Activated naive CD8-positive, alpha-beta T cell treated with anti-CD3 and anti-CD28 coated beads, Interleukin-2, amount 50 U/mL, for 16 hours (primary cell): Measurements from ENCODE around the gene ELOVL6.
"Not testable (repeated sequence)": the region's sequence is repeated elsewhere in the genome, so short reads cannot be mapped to it uniquely, and the experiment has no call there.

Experiments used
- DNase-seq: peaks from one replicate; pipeline ENCODE4 v3.0.0-alpha.2; 2020; ENCODE audit warnings: low read depth, low spot score

Gene ELOVL6

GRCh38 chr4:110075891-110076290 is 122.5 kb downstream of the ELOVL6 start:
- DNase-seq, result no peak

GRCh38 chr4:110075083-110075738 is 123.2 kb downstream of the ELOVL6 start:
- DNase-seq, result no peak

GRCh38 chr4:110074570-110074969 is 123.8 kb downstream of the ELOVL6 start:
- no peak for DNase-seq

GRCh38 chr4:110073053-110073845 is 125.2 kb downstream of the ELOVL6 start:
- no peak for DNase-seq

GRCh38 chr4:110071466-110071865 is 126.9 kb downstream of the ELOVL6 start:
- DNase-seq, result no peak

GRCh38 chr4:110068248-110068647 is 130.2 kb downstream of the ELOVL6 start:
- DNase-seq, result no peak

- no peak for DNase-seq
Observed at GRCh38 chr4:110064934-110065333, 133.5 kb downstream of the ELOVL6 start.

- DNase-seq, result no peak
Observed at GRCh38 chr4:110064295-110064694, 134.1 kb downstream of the ELOVL6 start.

- DNase-seq, result no peak
Observed at GRCh38 chr4:110062166-110062565, 136.2 kb downstream of the ELOVL6 start.

GRCh38 chr4:110061076-110061475 is 137.3 kb downstream of the ELOVL6 start:
- no peak for DNase-seq

GRCh38 chr4:110059556-110060191 is 138.7 kb downstream of the ELOVL6 start:
- no peak for DNase-seq

GRCh38 chr4:110058677-110059076 is 139.7 kb downstream of the ELOVL6 start:
- DNase-seq, result no peak

GRCh38 chr4:110055158-110055768 is 143.2 kb downstream of the ELOVL6 start:
- no peak for DNase-seq

GRCh38 chr4:110049951-110050925 is 148.2 kb downstream of the ELOVL6 start:
- DNase-seq, result no peak

GRCh38 chr4:110046588-110047049 is 151.8 kb downstream of the ELOVL6 start:
- DNase-seq, result no peak

- DNase-seq, result no peak
Observed at GRCh38 chr4:110042545-110043517, 155.6 kb downstream of the ELOVL6 start.

GRCh38 chr4:110041735-110042134 is 156.7 kb downstream of the ELOVL6 start:
- no peak for DNase-seq

- not testable (repeated sequence) for DNase-seq
Observed at GRCh38 chr4:110039164-110039563, 159.3 kb downstream of the ELOVL6 start.

- DNase-seq, result no peak
Observed at GRCh38 chr4:110034026-110034393, 164.4 kb downstream of the ELOVL6 start.
